ENCODE measurements around the gene TCF4.

Gene TCF4

GRCh38 chr18:55309249-55309648 is 278.7 kb downstream of the TCF4 start:
- Mint-ChIP-seq H3K4me1 (ENCODE audit: low read depth) (peaks cover 15% of the 10 kb centered on the region), H3K9me3 (no peaks in the 10 kb centered on the region), H3K27me3 (no peaks in the 10 kb centered on the region), H3K4me3 (no peak overlapping the region), H3K27ac (no peak overlapping the region), H3K36me3 (ENCODE audit: low read depth) (peaks cover 13% of the 10 kb centered on the region)
- intact Hi-C loops (cut with micrococcal nuclease), result no loop called here

- H3K4me1 Mint-ChIP-seq (ENCODE audit: low read depth), result peaks cover 28% of the 10 kb centered on the region
- H3K9me3 Mint-ChIP-seq, result no peaks in the 10 kb centered on the region
- intact Hi-C loops (cut with micrococcal nuclease), result no loop called here
- no peak overlapping the region for H3K27ac Mint-ChIP-seq
- H3K27me3 Mint-ChIP-seq, result no peaks in the 10 kb centered on the region
- no peak overlapping the region for H3K4me3 Mint-ChIP-seq
- peaks cover 19% of the 10 kb centered on the region for H3K36me3 Mint-ChIP-seq (ENCODE audit: low read depth)
Measured at GRCh38 chr18:55307505-55307904, 280.5 kb downstream of the TCF4 start.

- Mint-ChIP-seq H3K36me3 (ENCODE audit: low read depth) (peaks cover 25% of the 10 kb centered on the region), H3K9me3 (no peaks in the 10 kb centered on the region), H3K27me3 (no peaks in the 10 kb centered on the region), H3K4me3 (no peak overlapping the region), H3K4me1 (ENCODE audit: low read depth) (peaks cover 35% of the 10 kb centered on the region), H3K27ac (no peak overlapping the region)
- intact Hi-C loops (cut with micrococcal nuclease), result no loop called here
Measured at GRCh38 chr18:55306359-55307024, 281.5 kb downstream of the TCF4 start.

GRCh38 chr18:55302167-55302833 is 285.7 kb downstream of the TCF4 start:
- Mint-ChIP-seq H3K4me1 (ENCODE audit: low read depth) (peaks cover 20% of the 10 kb centered on the region), H3K9me3 (no peaks in the 10 kb centered on the region), H3K27ac (no peak overlapping the region), H3K4me3 (no peak overlapping the region), H3K27me3 (no peaks in the 10 kb centered on the region), H3K36me3 (ENCODE audit: low read depth) (peaks cover 12% of the 10 kb centered on the region)
- intact Hi-C loops (cut with micrococcal nuclease), result no loop called here

GRCh38 chr18:55301824-55302166 is 286.2 kb downstream of the TCF4 start:
- intact Hi-C loops (cut with micrococcal nuclease), result no loop called here
- Mint-ChIP-seq H3K4me1 (ENCODE audit: low read depth) (peaks cover 20% of the 10 kb centered on the region), H3K4me3 (no peak overlapping the region), H3K9me3 (no peaks in the 10 kb centered on the region), H3K27ac (no peak overlapping the region), H3K36me3 (ENCODE audit: low read depth) (peaks cover 12% of the 10 kb centered on the region), H3K27me3 (no peaks in the 10 kb centered on the region)

GRCh38 chr18:55300936-55301531 is 287.0 kb downstream of the TCF4 start:
- Mint-ChIP-seq H3K27me3 (no peaks in the 10 kb centered on the region), H3K4me3 (no peak overlapping the region), H3K4me1 (ENCODE audit: low read depth) (peaks cover 20% of the 10 kb centered on the region), H3K27ac (no peak overlapping the region), H3K9me3 (no peaks in the 10 kb centered on the region), H3K36me3 (ENCODE audit: low read depth) (peaks cover 12% of the 10 kb centered on the region)
- intact Hi-C loops (cut with micrococcal nuclease), result no loop called here

- no peaks in the 10 kb centered on the region for H3K9me3 Mint-ChIP-seq
- H3K36me3 Mint-ChIP-seq (ENCODE audit: low read depth), result peaks cover 13% of the 10 kb centered on the region
- H3K27ac Mint-ChIP-seq, result no peak overlapping the region
- no peak overlapping the region for H3K4me3 Mint-ChIP-seq
- H3K4me1 Mint-ChIP-seq (ENCODE audit: low read depth), result peaks cover 20% of the 10 kb centered on the region
- H3K27me3 Mint-ChIP-seq, result no peaks in the 10 kb centered on the region
- intact Hi-C loops (cut with micrococcal nuclease), result no loop called here
Measured at GRCh38 chr18:55300421-55300935, 287.5 kb downstream of the TCF4 start.

- intact Hi-C loops (cut with micrococcal nuclease), result no loop called here
- Mint-ChIP-seq H3K27ac (no peak overlapping the region), H3K36me3 (ENCODE audit: low read depth) (peaks cover 16% of the 10 kb centered on the region)
Measured at GRCh38 chr18:55296778-55297177, 291.2 kb downstream of the TCF4 start.

GRCh38 chr18:55296115-55296514 is 291.9 kb downstream of the TCF4 start:
- intact Hi-C loops (cut with micrococcal nuclease), result no loop called here
- H3K4me1 Mint-ChIP-seq (ENCODE audit: low read depth), result no peaks in the 10 kb centered on the region
- H3K27me3 Mint-ChIP-seq, result no peaks in the 10 kb centered on the region
- no peaks in the 10 kb centered on the region for H3K9me3 Mint-ChIP-seq
- H3K4me3 Mint-ChIP-seq, result no peak overlapping the region
- H3K36me3 Mint-ChIP-seq (ENCODE audit: low read depth), result peaks cover 16% of the 10 kb centered on the region
- H3K27ac Mint-ChIP-seq, result no peak overlapping the region

More at GRCh38 chr18:55296778-55297177, 291.2 kb downstream of the TCF4 start:
- Mint-ChIP-seq H3K27me3 (no peaks in the 10 kb centered on the region), H3K4me1 (ENCODE audit: low read depth) (peaks cover under 1% of the 10 kb centered on the region), H3K4me3 (no peak overlapping the region), H3K9me3 (no peaks in the 10 kb centered on the region)

- H3K36me3 Mint-ChIP-seq (ENCODE audit: low read depth), result peaks cover 16% of the 10 kb centered on the region
- H3K27ac Mint-ChIP-seq, result no peak overlapping the region
- intact Hi-C loops (cut with micrococcal nuclease), result no loop called here
- no peaks in the 10 kb centered on the region for H3K27me3 Mint-ChIP-seq
- H3K4me1 Mint-ChIP-seq (ENCODE audit: low read depth), result peaks cover 6% of the 10 kb centered on the region
- H3K9me3 Mint-ChIP-seq, result no peaks in the 10 kb centered on the region
- no peak overlapping the region for H3K4me3 Mint-ChIP-seq
Measured at GRCh38 chr18:55290898-55291297, 297.1 kb downstream of the TCF4 start.

- no peak overlapping the region for H3K27ac Mint-ChIP-seq
- peaks cover 6% of the 10 kb centered on the region for H3K4me1 Mint-ChIP-seq (ENCODE audit: low read depth)
- no peak overlapping the region for H3K4me3 Mint-ChIP-seq
- intact Hi-C loops (cut with micrococcal nuclease), result no loop called here
- no peaks in the 10 kb centered on the region for H3K9me3 Mint-ChIP-seq
- no peaks in the 10 kb centered on the region for H3K27me3 Mint-ChIP-seq
- H3K36me3 Mint-ChIP-seq (ENCODE audit: low read depth), result peaks cover 8% of the 10 kb centered on the region
Measured at GRCh38 chr18:55289775-55290174, 298.2 kb downstream of the TCF4 start.

GRCh38 chr18:55289048-55289447 is 298.9 kb downstream of the TCF4 start:
- Mint-ChIP-seq H3K27ac (no peak overlapping the region), H3K36me3 (ENCODE audit: low read depth) (peaks cover 2% of the 10 kb centered on the region), H3K4me3 (no peak overlapping the region), H3K4me1 (ENCODE audit: low read depth) (peaks cover 6% of the 10 kb centered on the region), H3K9me3 (no peaks in the 10 kb centered on the region), H3K27me3 (no peaks in the 10 kb centered on the region)
- intact Hi-C loops (cut with micrococcal nuclease), result no loop called here

- intact Hi-C loops (cut with micrococcal nuclease), result no loop called here
- Mint-ChIP-seq H3K27me3 (no peaks in the 10 kb centered on the region), H3K4me3 (no peak overlapping the region), H3K4me1 (ENCODE audit: low read depth) (peaks cover 6% of the 10 kb centered on the region), H3K27ac (no peak overlapping the region), H3K36me3 (ENCODE audit: low read depth) (no peaks in the 10 kb centered on the region), H3K9me3 (no peaks in the 10 kb centered on the region)
Measured at GRCh38 chr18:55287935-55288868, 299.8 kb downstream of the TCF4 start.

Measured in dendritic cell treated with granulocyte-macrophage colony-stimulating factor and Interleukin-4, amounts not matched to agents 40 ng/mL and 50 ng/mL, for 4 days (primary cell).